ENCODE data around the gene USP43. TPM values are rescaled to one million over a fixed set of nuclear protein-coding genes. Genes with fewer than 3 reads are reported as not detected.
"Not testable (repeated sequence)": the region's sequence is repeated elsewhere in the genome, so short reads cannot be mapped to it uniquely, and the experiment has no call there.

The USP43 gene
- total RNA-seq, 1 donor from 2014 or later = not detected

DNA sequence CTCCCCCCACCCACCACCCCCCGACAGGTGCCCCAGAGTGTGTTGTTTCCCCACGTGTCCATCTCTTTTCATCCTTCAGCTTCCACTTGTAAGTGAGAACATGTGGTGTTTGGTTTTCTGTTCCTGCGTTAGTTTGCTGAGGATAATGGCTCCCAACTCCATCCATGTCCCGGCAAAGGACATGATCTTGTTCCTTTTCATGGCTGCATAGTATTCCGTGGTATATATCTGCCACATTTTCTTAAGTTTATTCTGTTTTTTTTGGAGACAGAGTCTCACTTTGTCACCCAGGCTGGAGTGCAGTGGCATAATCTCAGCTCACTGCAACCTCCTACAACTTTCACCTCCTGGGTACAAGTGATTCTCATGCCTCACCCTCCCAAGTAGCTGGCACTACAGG lies 4.9 kb upstream of the USP43 start:
- H3K4me3 Mint-ChIP-seq; H3K27ac Mint-ChIP-seq; H3K36me3 Mint-ChIP-seq (ENCODE audit: low read depth); DNase-seq (ENCODE audit: low spot score); H3K9me3 Mint-ChIP-seq; intact Hi-C loops (cut with micrococcal nuclease): not testable (repeated sequence)
- Mint-ChIP-seq H3K27me3 (ENCODE audit: insufficient read depth) (peaks cover 15% of the 10 kb centered on the region), H3K4me1 (ENCODE audit: low read depth) (peaks cover 10% of the 10 kb centered on the region)

DNA sequence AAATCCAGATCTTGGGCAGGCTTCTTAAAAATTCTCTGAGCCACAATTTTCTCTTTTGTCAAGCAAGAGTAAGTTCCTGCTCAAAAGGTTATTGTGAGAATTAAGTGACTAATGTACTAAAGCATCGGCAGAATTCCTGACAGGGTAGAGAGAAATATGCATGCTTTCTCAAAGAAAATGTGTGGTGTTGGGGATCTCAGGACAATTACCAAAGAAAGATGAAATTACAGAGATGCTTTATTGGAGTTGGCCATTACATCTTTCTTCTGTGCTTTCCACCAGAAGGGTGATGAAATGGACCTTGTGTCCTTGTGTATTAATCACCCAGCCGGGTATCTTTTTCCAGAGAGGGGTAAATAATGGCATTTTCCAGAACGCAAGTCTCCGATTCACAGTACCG lies 1.7 kb upstream of the USP43 start:
- intact Hi-C loops (cut with micrococcal nuclease) = loop anchor here (2.0 kb wide), 1 partner anchor 67 kb away; the partner anchor contains the start of gene CFAP52
- peaks cover 36% of the 10 kb centered on the region for H3K27me3 Mint-ChIP-seq (ENCODE audit: insufficient read depth)
- H3K9me3 Mint-ChIP-seq = no peaks in the 10 kb centered on the region
- no peak overlapping the region for H3K27ac Mint-ChIP-seq
- DNase-seq (ENCODE audit: low spot score) = no peak
- no peak overlapping the region for H3K4me3 Mint-ChIP-seq
- peaks cover 16% of the 10 kb centered on the region for H3K4me1 Mint-ChIP-seq (ENCODE audit: low read depth)
- H3K36me3 Mint-ChIP-seq (ENCODE audit: low read depth) = no peaks in the 10 kb centered on the region

DNA sequence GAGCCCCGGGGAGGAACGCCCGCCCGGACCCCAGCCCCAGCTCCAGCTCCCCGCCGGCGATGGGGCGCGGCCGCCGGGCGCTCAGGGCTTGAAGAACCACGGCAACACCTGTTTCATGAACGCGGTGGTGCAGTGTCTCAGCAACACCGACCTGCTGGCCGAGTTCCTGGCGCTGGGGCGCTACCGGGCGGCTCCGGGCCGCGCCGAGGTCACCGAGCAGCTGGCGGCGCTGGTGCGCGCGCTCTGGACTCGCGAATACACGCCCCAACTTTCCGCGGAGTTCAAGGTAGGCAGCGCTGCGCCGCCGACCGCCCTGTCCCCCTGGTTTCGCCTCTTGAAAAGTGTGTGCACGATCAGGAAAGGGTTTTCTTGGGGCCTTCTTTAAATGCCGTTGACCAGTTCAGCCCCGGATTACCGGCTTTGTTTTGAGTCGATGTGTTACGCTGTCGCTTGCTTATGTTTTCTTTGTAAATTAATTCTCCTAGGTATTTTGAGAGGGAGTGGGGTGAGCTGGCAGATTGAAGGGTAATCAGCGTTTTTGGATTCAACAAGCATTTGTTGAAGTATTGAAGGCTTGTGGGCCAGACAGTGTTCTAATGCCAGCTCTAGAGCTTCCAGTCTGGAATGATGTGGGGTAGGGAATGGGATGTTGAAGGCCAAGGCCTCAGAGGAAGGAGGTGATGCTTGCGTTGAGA lies 681 bp downstream of the USP43 start:
- intact Hi-C loops (cut with micrococcal nuclease) = loop anchor here (2.0 kb wide), 1 partner anchor 69 kb away; the partner anchor contains the start of gene CFAP52
- peaks cover 43% of the 10 kb centered on the region for H3K27me3 Mint-ChIP-seq (ENCODE audit: insufficient read depth)
- peaks cover 18% of the 10 kb centered on the region for H3K4me1 Mint-ChIP-seq (ENCODE audit: low read depth)
- no peak overlapping the region for H3K27ac Mint-ChIP-seq
- H3K36me3 Mint-ChIP-seq (ENCODE audit: low read depth) = no peaks in the 10 kb centered on the region
- H3K9me3 Mint-ChIP-seq = no peaks in the 10 kb centered on the region
- peak overlapping the region; percentile 62 for H3K4me3 Mint-ChIP-seq
- no peak for DNase-seq (ENCODE audit: low spot score)

DNA sequence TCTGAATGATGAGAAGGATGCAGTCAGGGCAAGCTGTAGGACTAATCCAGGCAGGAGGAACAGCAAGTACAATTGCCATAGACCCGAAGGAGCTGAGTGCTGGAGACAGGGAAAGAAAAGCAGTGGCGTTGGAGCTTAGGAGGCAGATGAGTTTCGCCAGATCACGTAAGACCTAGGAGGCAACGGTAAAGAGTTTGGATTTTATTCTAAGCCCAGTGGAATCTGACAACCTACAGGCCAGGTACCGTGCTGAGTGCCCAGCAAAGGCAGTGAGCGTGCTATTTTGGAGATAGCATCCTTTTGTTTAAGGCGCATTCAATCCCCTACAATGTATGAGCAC lies 1.2 kb downstream of the USP43 start:
- no peak overlapping the region for H3K27ac Mint-ChIP-seq
- no peak for DNase-seq (ENCODE audit: low spot score)
- intact Hi-C loops (cut with micrococcal nuclease) = no loop called here
- peaks cover 18% of the 10 kb centered on the region for H3K4me1 Mint-ChIP-seq (ENCODE audit: low read depth)
- H3K36me3 Mint-ChIP-seq (ENCODE audit: low read depth) = no peaks in the 10 kb centered on the region
- H3K27me3 Mint-ChIP-seq (ENCODE audit: insufficient read depth) = peaks cover 43% of the 10 kb centered on the region
- H3K4me3 Mint-ChIP-seq = peak overlapping the region; percentile 62
- H3K9me3 Mint-ChIP-seq = no peaks in the 10 kb centered on the region

DNA sequence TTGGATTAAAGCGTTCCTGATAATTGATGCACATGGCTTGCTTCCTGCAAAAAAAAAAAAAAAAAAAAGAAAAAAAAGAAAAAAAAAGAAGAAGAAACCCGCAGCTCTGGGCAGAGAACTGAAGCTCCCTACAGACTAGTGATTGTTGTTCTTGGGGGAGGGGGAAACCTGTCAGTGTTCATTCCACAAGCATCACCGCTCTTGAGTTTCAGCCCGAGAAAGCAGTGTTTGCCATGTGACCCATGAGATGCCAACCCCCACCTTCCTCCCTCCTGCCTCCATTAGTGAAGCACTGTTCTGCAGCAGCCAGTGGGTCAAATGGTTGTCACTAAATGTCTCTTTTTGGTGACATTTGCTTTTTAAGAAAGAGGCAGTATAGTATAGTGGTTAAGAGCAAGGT lies 1.7 kb downstream of the USP43 start:
- H3K27me3 Mint-ChIP-seq (ENCODE audit: insufficient read depth) = peaks cover 43% of the 10 kb centered on the region
- no peaks in the 10 kb centered on the region for H3K36me3 Mint-ChIP-seq (ENCODE audit: low read depth)
- H3K9me3 Mint-ChIP-seq = no peaks in the 10 kb centered on the region
- no peak for DNase-seq (ENCODE audit: low spot score)
- H3K4me3 Mint-ChIP-seq = no peak overlapping the region
- H3K4me1 Mint-ChIP-seq (ENCODE audit: low read depth) = peaks cover 18% of the 10 kb centered on the region
- no peak overlapping the region for H3K27ac Mint-ChIP-seq
- intact Hi-C loops (cut with micrococcal nuclease) = no loop called here

DNA sequence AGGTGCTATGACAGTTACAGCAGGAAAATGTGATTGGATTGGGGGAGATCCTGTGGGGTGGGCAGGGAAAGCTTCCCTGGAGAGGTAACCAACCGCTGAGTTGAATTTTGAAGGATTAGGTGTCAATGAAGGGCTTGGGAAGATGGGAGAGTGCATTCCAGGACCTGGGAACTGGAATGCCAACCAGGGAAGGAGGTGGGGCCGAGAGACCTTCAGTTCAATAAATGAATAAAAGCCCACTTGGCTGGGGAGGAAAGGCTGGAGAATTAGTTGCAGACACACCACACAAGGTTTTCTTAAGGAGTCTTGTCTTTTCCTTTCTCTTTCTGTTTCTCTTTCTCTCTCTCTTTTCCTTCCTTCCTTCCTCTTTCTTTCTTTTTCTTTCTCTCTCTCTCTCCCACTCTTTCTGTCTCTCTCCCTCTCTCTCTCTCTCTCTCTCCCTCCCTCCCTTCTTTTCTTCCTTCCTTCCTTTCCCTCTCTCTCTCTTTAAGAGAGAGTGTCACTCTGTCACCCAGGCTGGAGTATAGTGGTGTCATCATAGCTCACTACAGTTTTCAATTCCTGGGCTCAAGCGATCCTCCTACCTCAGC lies 3.3 kb downstream of the USP43 start:
- peaks cover 43% of the 10 kb centered on the region for H3K27me3 Mint-ChIP-seq (ENCODE audit: insufficient read depth)

DNA sequence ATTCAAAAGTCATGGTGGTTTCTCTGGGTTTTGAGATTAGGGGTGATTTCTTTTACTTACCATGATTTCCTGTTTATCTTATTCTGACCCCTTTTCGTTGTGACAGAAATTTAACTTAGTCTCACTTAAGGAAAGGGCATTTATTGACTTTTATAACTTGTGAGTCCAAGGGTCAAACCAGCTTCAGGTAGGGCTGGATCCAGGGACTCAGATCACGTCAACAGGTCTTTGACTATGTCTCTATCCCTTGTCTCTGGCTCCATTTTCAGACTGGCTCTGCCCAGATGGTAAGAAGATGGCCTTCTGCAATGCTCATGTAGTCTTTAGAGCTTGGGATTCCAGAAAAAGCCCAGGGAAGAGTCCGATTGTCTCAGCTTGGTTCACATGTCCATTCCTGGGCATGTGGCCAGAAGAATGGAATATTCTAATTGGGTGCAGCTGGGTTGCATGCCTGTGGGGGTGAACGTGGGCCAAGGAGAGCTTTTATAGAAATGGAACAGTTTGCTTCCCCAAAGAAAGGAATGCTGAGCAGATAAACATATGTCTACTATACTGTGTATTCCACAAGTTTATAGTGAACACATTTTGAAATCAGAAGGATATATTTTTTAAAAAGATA lies 13.4 kb downstream of the USP43 start:
- Mint-ChIP-seq H3K4me1 (ENCODE audit: low read depth) (no peaks in the 10 kb centered on the region), H3K36me3 (ENCODE audit: low read depth) (no peaks in the 10 kb centered on the region), H3K4me3 (no peak overlapping the region), H3K27me3 (ENCODE audit: insufficient read depth) (peaks cover 2% of the 10 kb centered on the region), H3K27ac (no peak overlapping the region), H3K9me3 (no peaks in the 10 kb centered on the region)
- intact Hi-C loops (cut with micrococcal nuclease) = no loop called here
- DNase-seq (ENCODE audit: low spot score) = no peak

More for the DNA sequence above, 3.3 kb downstream of the USP43 start:
- DNase-seq (ENCODE audit: low spot score) = no peak
- Mint-ChIP-seq H3K27ac (no peak overlapping the region), H3K4me3 (no peak overlapping the region), H3K36me3 (ENCODE audit: low read depth) (no peaks in the 10 kb centered on the region), H3K9me3 (no peaks in the 10 kb centered on the region), H3K4me1 (ENCODE audit: low read depth) (peaks cover 18% of the 10 kb centered on the region)
- intact Hi-C loops (cut with micrococcal nuclease) = no loop called here

DNA sequence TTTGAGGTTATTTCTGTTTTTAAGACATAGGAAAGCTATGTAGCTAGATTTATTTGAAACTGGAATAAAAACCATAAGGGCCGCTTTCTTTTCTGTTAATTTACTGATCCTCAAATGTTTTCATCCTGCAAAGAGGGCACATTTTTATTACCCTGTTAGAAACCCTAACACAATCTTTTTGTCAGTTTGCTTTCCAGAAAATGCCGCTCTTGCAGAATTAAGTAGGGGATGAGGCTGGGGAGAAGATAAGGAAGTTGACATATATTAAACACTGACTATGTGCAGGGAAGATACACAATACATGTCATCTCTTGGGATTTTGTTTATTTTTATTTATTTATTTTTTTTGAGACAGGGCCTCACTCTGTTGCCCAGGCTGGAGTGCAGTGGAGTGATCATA lies 15.7 kb downstream of the USP43 start:
- Mint-ChIP-seq H3K9me3 (peaks cover 3% of the 10 kb centered on the region), H3K4me1 (ENCODE audit: low read depth) (peaks cover under 1% of the 10 kb centered on the region), H3K27ac (no peak overlapping the region), H3K4me3 (no peak overlapping the region), H3K36me3 (ENCODE audit: low read depth) (no peaks in the 10 kb centered on the region), H3K27me3 (ENCODE audit: insufficient read depth) (peaks cover 2% of the 10 kb centered on the region)
- intact Hi-C loops (cut with micrococcal nuclease) = no loop called here
- DNase-seq (ENCODE audit: low spot score) = no peak

DNA sequence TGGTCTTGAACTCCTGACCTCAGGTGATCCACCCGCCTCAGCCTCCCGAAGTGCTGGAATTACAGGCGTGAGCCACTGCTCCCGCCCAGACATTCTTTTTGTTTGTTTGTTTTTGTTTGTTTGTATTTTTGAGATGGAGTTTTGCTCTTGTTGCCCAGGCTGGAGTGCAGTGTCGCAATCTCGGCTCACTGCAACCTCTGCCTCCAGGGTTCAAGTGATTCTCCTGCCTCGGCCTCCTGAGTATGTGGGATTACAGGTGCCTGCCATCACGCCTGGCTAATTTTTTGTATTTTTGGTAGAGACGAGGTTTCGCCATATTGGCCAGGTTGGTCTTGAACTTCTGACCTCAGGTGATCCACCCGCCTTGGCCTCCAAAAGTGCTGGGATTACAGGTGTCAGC lies 18.2 kb downstream of the USP43 start:
- H3K36me3 Mint-ChIP-seq (ENCODE audit: low read depth); DNase-seq (ENCODE audit: low spot score); H3K4me3 Mint-ChIP-seq; H3K27ac Mint-ChIP-seq; H3K9me3 Mint-ChIP-seq; intact Hi-C loops (cut with micrococcal nuclease); H3K27me3 Mint-ChIP-seq (ENCODE audit: insufficient read depth): not testable (repeated sequence)
- H3K4me1 Mint-ChIP-seq (ENCODE audit: low read depth) = peaks cover 11% of the 10 kb centered on the region

DNA sequence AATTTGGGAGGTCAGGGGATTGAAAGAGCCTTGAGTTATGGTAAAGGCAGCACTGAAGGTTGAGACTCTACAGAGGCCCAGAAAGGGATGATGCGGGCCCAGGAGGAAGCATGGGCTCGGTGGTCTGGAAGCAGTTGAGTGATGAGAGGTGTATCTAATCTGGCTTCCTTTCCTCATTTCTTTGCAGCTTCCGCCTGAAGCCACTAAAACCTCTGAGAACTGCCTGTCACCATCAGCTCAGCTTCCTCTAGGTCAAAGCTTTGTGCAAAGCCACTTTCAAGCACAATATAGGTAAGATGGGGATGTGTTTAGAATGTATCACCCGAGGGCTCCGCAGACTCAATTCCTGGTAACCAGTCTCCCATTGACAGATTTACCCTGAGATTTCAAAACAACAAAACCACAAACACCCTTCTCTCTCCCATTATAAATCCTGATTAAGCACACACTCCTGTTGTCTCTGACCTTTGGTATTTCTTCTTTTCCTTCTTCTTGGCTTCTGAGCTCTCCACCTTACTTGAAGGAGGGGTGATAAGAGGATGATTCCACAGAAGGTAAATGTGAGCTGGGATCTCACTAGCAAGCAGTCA lies 21.2 kb downstream of the USP43 start:
- no peak overlapping the region for H3K4me3 Mint-ChIP-seq
- no peaks in the 10 kb centered on the region for H3K36me3 Mint-ChIP-seq (ENCODE audit: low read depth)
- H3K27ac Mint-ChIP-seq = no peak overlapping the region
- peaks cover 12% of the 10 kb centered on the region for H3K27me3 Mint-ChIP-seq (ENCODE audit: insufficient read depth)
- intact Hi-C loops (cut with micrococcal nuclease) = no loop called here
- H3K9me3 Mint-ChIP-seq = peaks cover 3% of the 10 kb centered on the region
- DNase-seq (ENCODE audit: low spot score) = no peak
- peaks cover 11% of the 10 kb centered on the region for H3K4me1 Mint-ChIP-seq (ENCODE audit: low read depth)

DNA sequence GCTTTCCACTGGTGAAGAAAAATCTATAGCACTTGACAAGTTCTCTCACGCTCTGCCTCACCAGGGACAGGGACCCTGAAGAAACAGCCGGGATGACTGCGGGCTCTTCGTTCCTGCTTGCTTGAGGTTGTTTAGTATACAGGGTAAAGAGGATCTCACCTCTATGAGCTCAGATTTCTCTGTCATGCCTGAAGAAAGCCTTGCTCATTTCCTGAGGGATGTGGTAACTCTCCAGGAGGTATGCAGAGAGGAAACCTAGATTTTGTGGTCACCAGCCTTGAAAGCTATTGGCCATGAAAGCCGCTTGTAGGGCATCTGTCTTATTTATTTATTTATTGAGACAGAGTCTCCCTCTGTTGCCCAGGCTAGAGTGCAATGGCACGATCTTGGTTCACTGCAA lies 23.2 kb downstream of the USP43 start:
- peaks cover 3% of the 10 kb centered on the region for H3K9me3 Mint-ChIP-seq
- DNase-seq (ENCODE audit: low spot score) = no peak
- peaks cover 12% of the 10 kb centered on the region for H3K27me3 Mint-ChIP-seq (ENCODE audit: insufficient read depth)
- H3K4me1 Mint-ChIP-seq (ENCODE audit: low read depth) = peaks cover 11% of the 10 kb centered on the region
- no peaks in the 10 kb centered on the region for H3K36me3 Mint-ChIP-seq (ENCODE audit: low read depth)
- intact Hi-C loops (cut with micrococcal nuclease) = no loop called here
- H3K27ac Mint-ChIP-seq = no peak overlapping the region
- no peak overlapping the region for H3K4me3 Mint-ChIP-seq

DNA sequence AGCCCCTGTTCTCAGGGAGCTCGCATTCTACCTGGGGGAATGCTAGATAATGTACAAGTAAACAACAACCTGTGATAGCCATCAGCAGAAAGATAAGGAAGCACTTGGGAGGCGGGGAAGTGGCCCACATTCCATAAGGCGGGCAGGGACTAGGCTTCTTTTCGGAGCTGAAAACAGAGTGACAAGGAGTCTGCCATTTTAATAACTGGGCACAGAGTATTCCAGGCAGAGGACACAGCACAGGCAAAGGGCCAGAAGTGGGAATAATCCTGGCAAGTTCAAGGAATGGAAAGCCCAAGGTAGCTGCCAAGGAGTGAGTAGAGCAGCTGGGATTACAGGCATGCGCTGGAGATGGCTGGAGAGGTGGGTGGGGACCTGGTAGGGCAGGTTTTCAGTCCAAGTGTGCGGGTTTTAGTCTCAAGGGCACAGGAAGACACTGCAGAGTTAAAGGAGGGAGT lies 24.3 kb downstream of the USP43 start:
- no peak overlapping the region for H3K4me3 Mint-ChIP-seq
- intact Hi-C loops (cut with micrococcal nuclease) = no loop called here
- no peak overlapping the region for H3K27ac Mint-ChIP-seq

DNA sequence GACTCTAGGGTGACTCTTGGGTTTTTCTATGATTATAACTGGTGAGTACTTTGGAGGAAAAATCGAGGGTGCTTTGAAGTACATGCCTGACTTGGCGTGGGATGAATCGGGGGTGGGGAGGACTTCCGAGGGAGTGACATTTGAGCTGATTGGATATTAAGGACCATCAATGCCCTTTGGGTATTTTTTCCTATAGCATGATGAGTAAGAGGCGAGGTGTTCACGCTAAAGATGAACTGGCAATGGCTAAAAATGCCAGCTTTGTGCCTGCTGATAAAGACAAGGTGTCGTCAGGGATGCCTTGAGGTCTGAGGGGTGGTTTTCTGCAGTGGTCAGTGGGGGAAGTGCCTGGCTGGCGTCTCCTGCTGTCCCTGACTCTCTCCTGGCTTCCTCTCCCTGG lies 25.3 kb downstream of the USP43 start:
- intact Hi-C loops (cut with micrococcal nuclease) = no loop called here
- H3K9me3 Mint-ChIP-seq = no peaks in the 10 kb centered on the region
- peaks cover 12% of the 10 kb centered on the region for H3K27me3 Mint-ChIP-seq (ENCODE audit: insufficient read depth)
- H3K4me3 Mint-ChIP-seq = no peak overlapping the region
- H3K36me3 Mint-ChIP-seq (ENCODE audit: low read depth) = no peaks in the 10 kb centered on the region
- H3K27ac Mint-ChIP-seq = no peak overlapping the region
- DNase-seq (ENCODE audit: low spot score) = no peak
- H3K4me1 Mint-ChIP-seq (ENCODE audit: low read depth) = peaks cover 11% of the 10 kb centered on the region

More for the DNA sequence above, 24.3 kb downstream of the USP43 start:
- Mint-ChIP-seq H3K27me3 (ENCODE audit: insufficient read depth) (peaks cover 12% of the 10 kb centered on the region), H3K4me1 (ENCODE audit: low read depth) (peaks cover 11% of the 10 kb centered on the region), H3K36me3 (ENCODE audit: low read depth) (no peaks in the 10 kb centered on the region), H3K9me3 (no peaks in the 10 kb centered on the region)
- DNase-seq (ENCODE audit: low spot score) = no peak
